Effector CD8-positive, alpha-beta T cell (primary cell): ENCODE measurements around the gene LACTB.
A peak's percentile ranks its signal among the peaks of the same experiment; 100 is the strongest.
"Not testable (repeated sequence)": the region's sequence is repeated elsewhere in the genome, so short reads cannot be mapped to it uniquely, and the experiment has no call there.

Source experiments
- DNase-seq: peaks from one replicate; lab custom pipeline; 2025; lab: John Stamatoyannopoulos, UW

LACTB gene

GRCh38 chr15:63090472-63090871 is 31.2 kb upstream of the LACTB start:
- DNase-seq, result no peak

GRCh38 chr15:63090887-63091286 is 30.8 kb upstream of the LACTB start:
- no peak for DNase-seq

DNA sequence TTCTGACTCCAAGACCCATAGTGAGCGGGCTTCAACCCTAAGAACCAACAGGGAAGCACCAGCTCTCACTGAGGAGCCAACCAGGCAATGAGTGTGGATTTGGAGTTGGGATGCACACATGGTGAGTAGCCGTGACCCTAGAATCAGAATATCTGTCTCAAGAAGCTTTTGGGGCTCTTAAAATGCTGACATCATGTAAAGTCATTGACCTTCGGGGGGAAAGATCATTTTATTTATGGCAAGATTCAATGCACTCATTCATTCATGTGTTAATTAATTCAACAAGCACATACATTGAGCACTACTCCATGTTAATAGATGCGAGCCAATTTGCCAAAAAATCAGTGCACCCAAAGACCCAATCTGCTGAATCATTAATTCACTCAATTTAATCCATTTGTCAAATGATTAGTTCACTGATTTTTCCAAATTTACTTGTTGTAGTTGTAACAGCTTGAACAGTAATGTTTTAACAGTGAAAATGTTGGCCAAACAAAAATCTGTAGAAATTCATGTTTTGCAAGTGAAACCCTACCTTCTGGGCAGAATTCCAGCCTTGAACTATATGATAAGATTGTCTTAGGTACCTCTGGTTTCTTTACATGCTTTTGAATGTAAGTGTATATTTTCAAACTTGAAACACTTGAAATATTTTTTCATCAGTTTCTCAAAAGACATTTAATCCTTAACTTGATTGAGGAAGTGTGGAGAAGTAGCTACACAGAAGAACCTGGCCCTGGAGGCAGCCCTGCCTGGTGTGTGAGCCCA is 29.8 kb upstream of the LACTB start:
- no peak for DNase-seq

DNA sequence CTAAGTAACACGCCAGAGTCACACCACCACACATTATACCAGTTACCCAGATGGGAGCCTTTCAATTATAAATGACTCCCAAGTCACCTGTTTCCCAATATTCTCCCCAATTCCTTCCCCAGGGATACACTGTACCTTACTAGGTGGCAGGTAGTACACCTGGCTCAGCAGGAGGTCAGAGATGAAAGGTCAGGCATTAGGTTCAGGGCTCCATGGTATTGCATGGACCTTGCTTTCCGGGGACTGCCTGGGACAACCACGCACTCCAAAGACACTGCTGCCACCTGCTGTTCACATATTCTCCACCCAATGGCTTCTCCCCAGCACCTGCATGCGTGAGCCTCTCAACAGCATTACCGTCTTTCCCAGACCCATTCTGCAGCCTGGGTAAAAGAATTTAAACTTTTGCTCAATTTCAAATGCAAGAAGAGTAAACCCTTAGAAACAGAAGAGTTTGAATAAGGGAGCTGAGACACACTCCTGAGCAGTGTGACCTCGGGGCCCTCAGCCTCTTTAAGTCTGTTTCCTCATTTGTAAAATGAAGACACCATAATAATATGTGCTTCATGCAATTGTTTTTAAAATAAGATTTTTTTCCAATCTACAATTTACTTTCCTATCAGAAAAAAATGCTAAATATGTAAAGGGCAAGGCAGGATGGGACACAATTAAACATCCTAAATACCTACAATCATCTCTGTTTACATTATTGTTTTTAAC is 28.0 kb upstream of the LACTB start:
- peak; percentile 45 for DNase-seq

DNA sequence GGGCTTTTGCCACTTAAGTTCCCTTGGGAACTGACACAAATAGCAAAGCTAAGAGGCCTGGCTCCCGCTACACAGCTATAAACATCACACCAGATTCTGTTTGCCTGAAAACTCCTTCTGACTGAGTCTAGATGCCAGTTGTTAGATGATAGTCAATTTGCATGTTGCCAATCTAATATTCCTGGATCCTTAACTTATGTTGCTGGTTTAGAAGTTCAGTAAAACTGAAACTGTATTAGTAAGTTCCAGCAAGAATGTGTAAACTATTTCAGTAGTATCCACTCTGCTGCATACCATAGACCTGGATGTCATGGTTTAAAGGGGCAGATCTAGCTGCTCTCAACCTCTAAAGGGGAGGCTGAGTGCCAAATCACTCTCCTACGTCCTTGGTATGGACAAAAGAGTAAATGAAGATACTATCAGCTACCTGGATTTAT is 27.1 kb upstream of the LACTB start:
- DNase-seq, result no peak

GRCh38 chr15:63096178-63096577 is 25.5 kb upstream of the LACTB start:
- DNase-seq, result no peak

DNA sequence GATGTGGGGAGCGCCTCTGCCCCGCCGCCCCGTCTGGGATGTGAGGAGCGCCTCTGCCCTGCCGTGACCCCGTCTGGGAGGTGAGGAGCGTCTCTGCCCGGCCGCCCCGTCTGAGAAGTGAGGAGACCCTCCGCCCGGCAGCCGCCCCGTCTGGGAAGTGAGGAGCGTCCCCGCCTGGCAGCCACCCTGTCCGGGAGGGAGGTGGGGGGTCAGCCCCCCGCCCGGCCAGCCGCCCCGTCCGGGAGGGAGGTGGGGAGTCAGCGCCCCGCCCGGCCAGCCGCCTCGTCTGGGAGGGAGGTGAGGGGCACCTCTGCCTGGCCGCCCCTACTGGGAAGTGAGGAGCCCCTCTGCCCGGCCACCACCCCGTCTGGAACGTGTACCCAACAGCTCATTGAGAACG is 22.8 kb upstream of the LACTB start:
- not testable (repeated sequence) for DNase-seq

- not testable (repeated sequence) for DNase-seq
Observed at GRCh38 chr15:63099581-63099980, 22.1 kb upstream of the LACTB start.

GRCh38 chr15:63103416-63103815 is 18.2 kb upstream of the LACTB start:
- DNase-seq, result no peak

GRCh38 chr15:63104727-63105126 is 16.9 kb upstream of the LACTB start:
- DNase-seq, result no peak

DNA sequence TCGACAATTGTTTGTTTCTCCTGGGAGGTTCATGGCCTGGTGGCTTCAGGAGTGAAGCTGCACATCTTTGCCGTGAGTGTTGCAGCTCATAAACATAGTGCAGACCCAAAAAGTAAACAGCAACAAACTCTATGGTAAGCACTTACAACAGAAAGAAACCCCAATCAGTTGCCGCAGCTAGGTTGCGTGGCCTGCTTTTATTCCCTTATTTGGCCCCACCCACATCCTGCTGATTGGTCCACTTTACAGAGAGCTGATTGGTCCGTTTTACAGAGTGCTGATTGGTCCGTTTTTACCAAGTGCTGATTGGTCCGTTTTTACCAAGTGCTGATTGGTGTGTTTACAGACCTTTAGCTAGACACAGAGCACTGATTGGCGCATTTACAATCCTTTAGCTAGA is 16.3 kb upstream of the LACTB start:
- DNase-seq, result not testable (repeated sequence)

- no peak for DNase-seq
Observed at GRCh38 chr15:63107895-63108546, 13.6 kb upstream of the LACTB start.

DNA sequence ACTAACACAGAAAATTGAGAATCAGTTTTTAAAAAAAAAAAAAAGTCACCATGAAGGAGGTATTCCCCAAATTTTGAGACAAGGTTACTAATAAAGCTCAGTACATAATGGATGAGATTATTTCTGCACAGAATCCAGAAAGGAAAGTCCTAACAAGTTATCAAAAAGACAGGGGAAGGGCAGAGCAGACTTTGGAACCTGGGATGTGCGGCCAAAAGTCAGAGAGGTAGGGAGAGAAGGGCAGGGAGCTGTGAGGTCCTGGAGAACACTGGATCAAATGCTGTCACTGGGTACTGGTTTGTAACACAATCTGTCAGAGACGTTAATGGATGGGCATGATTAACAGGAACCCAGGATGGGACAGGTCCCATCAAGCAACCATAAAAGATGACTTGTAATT is 12.2 kb upstream of the LACTB start:
- no peak for DNase-seq

DNA sequence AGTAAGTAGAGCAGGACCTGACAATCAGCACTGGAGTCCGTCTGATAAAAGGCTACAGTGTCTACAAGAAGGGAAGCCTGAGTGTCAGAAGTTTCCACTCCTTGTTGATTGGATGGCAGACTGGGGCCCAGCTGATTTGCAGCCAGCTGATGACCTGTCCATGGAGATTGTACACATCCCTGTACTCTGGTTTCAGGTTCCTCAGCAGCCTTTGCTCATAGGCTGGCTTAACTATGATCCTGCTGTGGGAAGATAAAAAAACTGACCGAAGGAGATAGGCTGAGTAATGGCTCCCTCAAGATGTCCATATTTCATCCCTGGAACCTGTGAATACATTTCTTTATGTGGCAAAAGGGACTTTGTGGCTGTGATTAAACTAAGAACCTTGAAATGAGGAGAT is 11.7 kb upstream of the LACTB start:
- no peak for DNase-seq

DNA sequence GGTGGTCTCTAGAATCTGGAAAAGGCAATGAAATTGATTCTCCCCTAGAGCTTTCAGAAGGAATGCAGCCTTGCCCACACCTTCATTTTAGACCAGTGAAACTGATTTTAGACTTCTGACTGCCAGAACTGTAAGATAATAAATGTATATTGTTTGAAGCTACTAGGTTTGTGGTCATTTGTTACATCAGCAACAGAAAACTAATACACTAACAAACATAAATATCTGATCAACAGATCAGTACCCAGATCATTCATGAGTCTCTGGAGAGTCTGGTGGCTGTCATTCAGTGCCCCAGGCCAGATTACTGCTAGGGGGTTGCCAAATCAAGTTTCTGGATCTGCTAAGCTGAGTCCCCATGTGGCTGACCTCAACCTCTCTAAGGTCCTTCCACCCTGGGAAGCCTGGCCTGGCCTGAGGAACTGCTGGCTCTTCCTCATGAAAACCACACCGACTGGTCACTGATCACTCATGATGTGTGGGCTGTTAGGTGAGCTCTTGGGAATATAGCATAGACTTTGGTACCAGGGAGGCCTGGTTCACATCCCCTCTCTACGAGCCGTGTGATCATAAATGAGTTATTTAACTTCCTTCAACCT is 11.1 kb upstream of the LACTB start:
- no peak for DNase-seq

- no peak for DNase-seq
Observed at GRCh38 chr15:63111481-63111880, 10.2 kb upstream of the LACTB start.

GRCh38 chr15:63112871-63113270 is 8.8 kb upstream of the LACTB start:
- no peak for DNase-seq

DNA sequence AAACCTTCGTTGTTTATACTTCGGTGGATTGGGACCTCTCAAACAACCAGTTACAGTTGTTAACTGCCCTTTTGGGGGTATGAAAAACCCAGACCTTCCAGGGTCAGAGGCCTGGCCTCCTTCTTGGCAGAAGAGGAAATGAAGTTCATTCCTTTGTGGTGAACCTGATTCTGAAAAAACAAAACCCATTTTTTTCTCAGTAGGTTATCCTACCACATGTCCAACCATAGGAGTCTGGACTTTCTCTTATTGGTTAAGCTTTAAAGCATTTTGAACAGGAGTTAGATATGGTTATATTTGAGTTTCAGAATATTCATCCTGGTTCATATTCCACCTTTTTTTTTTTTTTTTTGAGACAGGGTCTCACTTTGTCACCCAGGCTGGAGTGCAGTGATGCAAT is 7.2 kb upstream of the LACTB start:
- no peak for DNase-seq

DNA sequence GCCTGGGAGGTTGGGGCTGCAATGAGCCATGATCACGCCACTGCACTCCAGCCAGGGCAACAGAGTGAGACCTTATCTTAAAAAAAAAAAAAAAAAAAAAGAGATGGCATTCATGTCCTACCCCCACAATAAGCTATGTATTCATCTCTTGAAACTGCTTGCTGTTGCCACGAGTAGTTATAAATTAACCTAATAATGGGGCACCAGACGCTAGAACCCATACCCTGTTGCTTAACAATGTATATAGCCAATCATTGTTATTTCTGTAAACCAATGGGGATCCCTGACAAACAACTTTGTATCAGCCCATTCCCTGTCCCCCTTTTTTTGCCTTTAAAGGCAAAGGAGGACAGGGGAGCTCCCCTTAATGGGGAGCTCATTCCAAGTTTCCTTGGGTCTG is 2.8 kb upstream of the LACTB start:
- DNase-seq, result no peak

- peak; percentile 73 for DNase-seq
Observed at GRCh38 chr15:63122002-63122875, 578 bp downstream of the LACTB start.

- no peak for DNase-seq
Observed at GRCh38 chr15:63124506-63124905, 2.8 kb downstream of the LACTB start.

DNA sequence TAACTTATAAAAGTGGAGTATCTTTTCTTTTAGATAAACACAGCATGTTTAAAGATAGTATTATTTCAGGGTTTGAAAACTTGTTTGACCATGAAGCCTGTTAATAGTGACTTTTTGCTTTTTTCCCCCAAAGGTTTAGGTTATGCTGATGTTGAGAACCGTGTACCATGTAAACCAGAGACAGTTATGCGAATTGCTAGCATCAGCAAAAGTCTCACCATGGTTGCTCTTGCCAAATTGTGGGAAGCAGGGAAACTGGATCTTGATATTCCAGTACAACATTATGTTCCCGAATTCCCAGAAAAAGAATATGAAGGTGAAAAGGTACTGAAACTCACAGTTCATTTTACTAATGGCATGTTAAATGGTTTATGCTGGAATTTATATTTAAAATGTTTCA is 5.1 kb downstream of the LACTB start:
- no peak for DNase-seq
